Smooth muscle cell (in vitro differentiated cells): Measurements from ENCODE around the gene FRAS1. TPM values are rescaled to one million over a fixed set of nuclear protein-coding genes. Genes with fewer than 3 reads are reported as not detected.
"Not testable (repeated sequence)": the region's sequence is repeated elsewhere in the genome, so short reads cannot be mapped to it uniquely, and the experiment has no call there.

ENCODE experiments used
- DNase-seq: peaks from one replicate; lab custom pipeline; 2025; ENCODE audit not compliant: unreplicated experiment; lab: John Stamatoyannopoulos, UW
- H2AFZ ChIP-seq: fragments of 200-600 bp; sonication (generic); 2 replicates; pipeline ENCODE4 v1.6.0; 2016; ENCODE audit warnings: antibody characterized with exemption, low read depth, mild to moderate bottlenecking
- H3F3A ChIP-seq: fragments of 200-600 bp; sonication (generic); 2 replicates; pipeline ENCODE4 v1.6.0; 2017; ENCODE audit warnings: antibody characterized with exemption, low read depth
- H3K27ac ChIP-seq: fragments of 200-600 bp; sonication (generic); 2 replicates; pipeline ENCODE4 v1.5.1; 2016; ENCODE audit warnings: low read depth, mild to moderate bottlenecking
- H3K27me3 ChIP-seq: fragments of 200-600 bp; sonication (generic); 2 replicates; pipeline ENCODE4 v1.6.1; 2016; ENCODE audit warnings: low read depth, mild to moderate bottlenecking
- H3K36me3 ChIP-seq: fragments of 200-600 bp; sonication (generic); 2 replicates; pipeline ENCODE4 v1.5.1; 2016; ENCODE audit warnings: low read depth
- H3K4me1 ChIP-seq: fragments of 200-600 bp; sonication (generic); 2 replicates; pipeline ENCODE4 v1.5.1; 2016; ENCODE audit warnings: low read depth
- H3K4me2 ChIP-seq: fragments of 200-600 bp; sonication (generic); 2 replicates; pipeline ENCODE4 v1.6.0; 2016; ENCODE audit warnings: mild to moderate bottlenecking
- H3K4me3 ChIP-seq: fragments of 200-600 bp; sonication (generic); 2 replicates; pipeline ENCODE4 v1.5.1; 2016; ENCODE audit warnings: mild to moderate bottlenecking
- H3K79me2 ChIP-seq: fragments of 200-600 bp; sonication (generic); 2 replicates; pipeline ENCODE4 v1.6.0; 2016; ENCODE audit warnings: low read depth, mild to moderate bottlenecking
- H3K9ac ChIP-seq: fragments of 200-600 bp; sonication (generic); 2 replicates; pipeline ENCODE4 v1.6.0; 2016; ENCODE audit warnings: low read depth
- H3K9me3 ChIP-seq: fragments of 200-600 bp; sonication (generic); replicated peaks from 2 replicates; pipeline ENCODE4 v1.5.1; 2016; ENCODE audit warnings: low read depth
- H4K20me1 ChIP-seq: fragments of 200-600 bp; sonication (generic); 2 replicates; pipeline ENCODE4 v1.6.0; 2016; ENCODE audit warnings: low read depth
- WGBS: methylation state at CpG from one replicate; pipeline ENCODE4 v1.1.7; 2016; ENCODE audit warnings: low lambda C conversion rate; 5-methylcytosine and 5-hydroxymethylcytosine counted together
- polyA plus RNA-seq: library from polyadenylated mRNA; unstranded; fragments of >200 nt; fragmentation: Nextera tagmentation; extraction: Ambion mirVana; gene quantifications from 2 replicates; pipeline ENCODE4 v1.2.1, GENCODE V29; 2016
- total RNA-seq: library from RNA; depleted of rRNA; stranded (reverse); fragments of >200 nt; gene quantifications from 2 replicates; pipeline ENCODE4 v1.2.3, GENCODE V29; 2014
- TF ChIP-seq, protein P1 (sequence below): fragments of 200-600 bp; sonication (generic); IDR thresholded peaks from 2 replicates; pipeline ENCODE4 v1.5.1; 2017; ENCODE audit warnings: borderline replicate concordance, mild to moderate bottlenecking, antibody characterized with exemption; ENCODE audit not compliant: insufficient read depth, poor library complexity, severe bottlenecking

FRAS1 gene
- total and polyA plus RNA-seq, 2 experiments from 2014 or later: 0.55 to 8.1 TPM

DNA sequence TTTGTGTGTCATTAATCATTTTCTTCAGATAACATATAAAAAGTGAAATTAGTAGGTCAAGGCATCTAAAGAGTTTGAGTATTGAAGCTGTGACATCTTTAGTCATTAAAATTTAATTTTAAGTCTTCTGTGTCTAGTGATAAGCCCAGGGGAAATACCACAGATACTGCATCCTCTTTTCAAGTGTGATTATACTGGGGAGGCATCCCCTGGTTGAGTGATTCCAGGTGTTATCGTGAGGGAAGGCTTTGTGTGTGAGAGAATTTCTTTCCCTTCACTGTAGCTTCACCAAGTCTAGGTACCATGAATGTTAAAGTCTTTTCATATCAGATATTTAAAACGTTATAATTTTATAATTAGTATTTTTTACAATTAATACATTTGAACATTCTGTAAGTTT lies 193.4 kb downstream of the FRAS1 start:
- Histone ChIP-seq H3K27me3 (no peaks in the 10 kb centered on the region), H3F3A (no peaks in the 10 kb centered on the region), H3K9ac (no peak overlapping the region), H2AFZ (no peak overlapping the region), H4K20me1 (no peaks in the 10 kb centered on the region), H3K27ac (no peak overlapping the region), H3K4me2 (no peak overlapping the region), H3K9me3 (peaks cover 8% of the 10 kb centered on the region), H3K4me1 (peaks cover 4% of the 10 kb centered on the region), H3K36me3 (no peaks in the 10 kb centered on the region), H3K4me3 (no peak overlapping the region), H3K79me2 (no peaks in the 10 kb centered on the region)
- TF ChIP-seq, protein P1, sequence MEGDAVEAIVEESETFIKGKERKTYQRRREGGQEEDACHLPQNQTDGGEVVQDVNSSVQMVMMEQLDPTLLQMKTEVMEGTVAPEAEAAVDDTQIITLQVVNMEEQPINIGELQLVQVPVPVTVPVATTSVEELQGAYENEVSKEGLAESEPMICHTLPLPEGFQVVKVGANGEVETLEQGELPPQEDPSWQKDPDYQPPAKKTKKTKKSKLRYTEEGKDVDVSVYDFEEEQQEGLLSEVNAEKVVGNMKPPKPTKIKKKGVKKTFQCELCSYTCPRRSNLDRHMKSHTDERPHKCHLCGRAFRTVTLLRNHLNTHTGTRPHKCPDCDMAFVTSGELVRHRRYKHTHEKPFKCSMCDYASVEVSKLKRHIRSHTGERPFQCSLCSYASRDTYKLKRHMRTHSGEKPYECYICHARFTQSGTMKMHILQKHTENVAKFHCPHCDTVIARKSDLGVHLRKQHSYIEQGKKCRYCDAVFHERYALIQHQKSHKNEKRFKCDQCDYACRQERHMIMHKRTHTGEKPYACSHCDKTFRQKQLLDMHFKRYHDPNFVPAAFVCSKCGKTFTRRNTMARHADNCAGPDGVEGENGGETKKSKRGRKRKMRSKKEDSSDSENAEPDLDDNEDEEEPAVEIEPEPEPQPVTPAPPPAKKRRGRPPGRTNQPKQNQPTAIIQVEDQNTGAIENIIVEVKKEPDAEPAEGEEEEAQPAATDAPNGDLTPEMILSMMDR: no peak
- 78% methylated on average over 2 of the region's 2 CpGs for WGBS
- no peak for DNase-seq

DNA sequence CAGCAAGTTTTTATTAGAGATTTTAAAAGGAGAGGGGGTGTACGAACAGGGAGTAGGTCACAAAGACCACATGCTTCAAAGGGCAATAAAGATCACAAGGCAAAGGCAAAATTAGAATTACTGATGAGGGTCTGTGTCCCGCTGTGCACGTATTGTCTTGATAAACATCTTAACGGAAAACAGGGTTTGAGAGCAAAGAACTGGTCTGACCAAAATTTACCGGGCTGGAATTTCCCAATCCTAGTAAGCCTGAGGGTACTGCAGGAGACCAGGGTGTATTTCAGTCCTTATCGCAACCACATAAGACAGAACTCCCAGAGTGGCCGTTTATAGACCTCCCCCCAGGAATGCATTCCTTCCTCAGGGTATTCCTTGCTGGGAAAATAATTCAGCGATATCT lies 195.7 kb downstream of the FRAS1 start:
- not testable (repeated sequence) for H2AFZ ChIP-seq, H3K4me2 ChIP-seq, DNase-seq, H3K4me3 ChIP-seq, H3F3A ChIP-seq, H3K27me3 ChIP-seq, H4K20me1 ChIP-seq, H3K36me3 ChIP-seq, H3K9me3 ChIP-seq, H3K9ac ChIP-seq, H3K79me2 ChIP-seq, H3K27ac ChIP-seq, H3K4me1 ChIP-seq
- WGBS: 59% methylated on average over 8 of the region's 8 CpGs

GRCh38 chr4:78254893-78255292 lies 197.8 kb downstream of the FRAS1 start:
- Histone ChIP-seq H3K4me2 (no peak overlapping the region), H3F3A (no peaks in the 10 kb centered on the region), H4K20me1 (no peaks in the 10 kb centered on the region), H3K27me3 (no peaks in the 10 kb centered on the region), H3K79me2 (no peaks in the 10 kb centered on the region), H3K9me3 (peaks cover 8% of the 10 kb centered on the region), H2AFZ (no peak overlapping the region), H3K4me3 (no peak overlapping the region), H3K27ac (no peak overlapping the region), H3K4me1 (no peaks in the 10 kb centered on the region), H3K9ac (no peak overlapping the region), H3K36me3 (no peaks in the 10 kb centered on the region)
- no peak for DNase-seq
- WGBS: 71% methylated on average over 4 of the region's 4 CpGs
- TF ChIP-seq, protein P1: no peak

DNA sequence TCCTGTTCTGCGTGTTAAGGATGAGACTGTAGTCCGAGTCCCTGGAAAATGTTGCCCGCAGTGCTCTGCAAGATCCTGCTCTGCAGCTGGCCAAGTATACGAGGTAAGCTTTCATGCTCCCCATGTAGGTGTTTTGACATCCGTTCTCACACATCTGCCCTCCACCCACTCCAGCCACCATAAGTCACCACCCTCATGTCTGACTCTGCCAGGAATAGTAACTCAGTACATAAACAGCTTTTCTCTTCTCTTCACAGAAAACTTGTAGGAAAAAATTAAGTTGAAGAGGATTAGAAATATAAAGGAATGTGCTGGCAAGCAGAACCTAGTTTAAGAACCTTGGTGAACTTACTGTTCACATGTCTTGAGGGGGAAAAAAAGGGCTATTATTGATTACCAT lies 207.9 kb downstream of the FRAS1 start:
- 56% methylated on average over 5 of the region's 5 CpGs for WGBS
- Histone ChIP-seq H4K20me1 (no peaks in the 10 kb centered on the region), H3K4me3 (no peak overlapping the region), H3F3A (no peaks in the 10 kb centered on the region), H2AFZ (no peak overlapping the region), H3K36me3 (no peaks in the 10 kb centered on the region), H3K27ac (no peak overlapping the region), H3K4me1 (no peaks in the 10 kb centered on the region), H3K9me3 (no peaks in the 10 kb centered on the region), H3K27me3 (no peaks in the 10 kb centered on the region), H3K9ac (no peak overlapping the region), H3K79me2 (no peaks in the 10 kb centered on the region), H3K4me2 (no peak overlapping the region)
- DNase-seq: no peak
- TF ChIP-seq, protein P1: no peak
